GM19397 (cell line): ENCODE data around the gene CTDSPL.

Source experiments
- ATAC-seq: cut with Tn5 transposase; IDR thresholded peaks from one replicate; pipeline ENCODE4 v1.9.1; 2021; ENCODE audit warnings: mild to moderate bottlenecking, moderate library complexity; ENCODE audit not compliant: unreplicated experiment

The CTDSPL gene

GRCh38 chr3:37853691-37854413 lies 7.8 kb upstream of the CTDSPL start:
- no peak for ATAC-seq

DNA sequence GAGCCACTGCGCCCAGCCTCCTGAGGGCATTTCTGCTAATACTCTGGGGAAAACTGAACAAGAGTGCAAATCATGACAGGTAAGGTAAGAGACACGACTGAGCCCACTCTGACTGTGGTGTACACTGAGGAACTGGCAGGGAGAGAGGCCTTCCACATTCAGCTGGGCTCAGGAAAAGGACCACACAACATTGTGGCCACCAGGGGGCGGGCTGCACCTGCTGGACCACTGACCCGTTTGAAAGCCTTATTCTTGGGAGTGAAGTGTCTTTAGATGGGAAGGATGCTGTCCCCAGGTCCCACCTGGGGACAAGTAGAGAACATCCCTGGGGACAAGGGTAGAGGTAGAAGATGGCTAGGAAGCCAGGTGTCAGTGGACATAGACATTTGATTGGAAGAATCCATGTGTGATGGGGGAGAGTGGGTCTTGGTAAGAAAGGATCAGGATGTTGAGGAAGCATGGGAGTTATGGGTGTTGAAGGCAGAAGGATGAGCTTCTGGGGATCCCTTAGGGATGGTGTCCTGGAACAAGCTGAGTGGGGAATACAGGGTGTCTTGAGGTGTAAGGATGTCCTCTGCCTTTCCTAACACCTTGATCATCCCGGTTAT lies 6.2 kb upstream of the CTDSPL start:
- ATAC-seq, result no peak

DNA sequence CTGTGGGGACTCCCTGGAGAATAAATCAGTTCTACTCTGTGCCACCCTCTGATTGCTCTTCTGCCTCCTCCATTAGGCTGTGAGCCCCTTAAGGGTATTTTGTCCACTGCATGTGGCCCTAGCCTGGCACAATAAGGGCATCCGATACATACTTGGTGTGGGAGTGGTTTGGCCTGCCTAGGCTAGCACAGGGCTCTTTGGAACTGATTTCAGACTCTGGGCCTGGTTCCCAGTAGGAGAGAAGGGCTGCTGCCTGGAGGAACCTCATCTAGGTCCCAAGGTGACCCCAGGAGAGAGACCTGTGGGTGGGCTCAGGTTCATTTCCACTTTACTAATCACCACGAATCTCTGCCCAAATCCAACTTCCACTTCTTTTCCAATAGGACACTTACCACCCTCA lies 5.3 kb upstream of the CTDSPL start:
- ATAC-seq, result no peak

DNA sequence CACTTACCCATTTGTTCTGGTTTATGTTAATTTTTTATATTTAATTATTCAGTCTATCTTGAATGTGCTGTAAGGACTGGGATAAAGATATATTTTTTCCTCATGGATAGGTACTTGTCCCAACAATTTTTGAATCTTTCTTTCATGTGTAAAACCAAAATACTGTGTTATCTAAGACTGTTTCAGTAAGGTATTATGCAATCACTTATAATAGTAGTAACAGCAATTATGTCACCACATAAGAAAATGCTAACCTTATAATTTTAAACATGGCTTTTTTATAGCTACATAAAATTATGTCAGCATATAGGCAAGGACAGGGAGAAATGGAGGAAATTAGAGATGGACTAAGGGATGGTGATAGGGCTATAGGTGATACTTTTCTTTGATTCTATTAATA lies 2.9 kb upstream of the CTDSPL start:
- no peak for ATAC-seq

DNA sequence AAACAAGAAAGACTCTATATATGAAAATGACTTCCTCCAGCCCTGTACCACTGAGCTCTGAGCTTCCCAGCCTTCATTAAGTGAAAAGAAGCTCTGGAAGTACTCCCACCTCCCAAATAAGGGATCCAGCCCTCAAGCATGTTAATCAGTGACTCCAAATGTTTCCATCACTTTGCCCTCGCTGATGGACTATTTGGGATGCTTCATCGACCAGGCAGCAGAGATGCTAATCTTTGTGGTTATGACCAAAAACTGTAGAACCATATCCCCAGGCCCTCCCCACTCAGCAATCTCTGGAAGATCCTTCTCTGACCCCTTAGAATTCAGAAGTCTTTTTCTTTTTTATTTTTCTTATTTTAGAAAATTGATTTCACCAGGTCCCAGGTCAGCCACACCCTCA lies 2.3 kb upstream of the CTDSPL start:
- ATAC-seq, result no peak

GRCh38 chr3:37859908-37860199 lies 1.8 kb upstream of the CTDSPL start:
- ATAC-seq, result no peak

DNA sequence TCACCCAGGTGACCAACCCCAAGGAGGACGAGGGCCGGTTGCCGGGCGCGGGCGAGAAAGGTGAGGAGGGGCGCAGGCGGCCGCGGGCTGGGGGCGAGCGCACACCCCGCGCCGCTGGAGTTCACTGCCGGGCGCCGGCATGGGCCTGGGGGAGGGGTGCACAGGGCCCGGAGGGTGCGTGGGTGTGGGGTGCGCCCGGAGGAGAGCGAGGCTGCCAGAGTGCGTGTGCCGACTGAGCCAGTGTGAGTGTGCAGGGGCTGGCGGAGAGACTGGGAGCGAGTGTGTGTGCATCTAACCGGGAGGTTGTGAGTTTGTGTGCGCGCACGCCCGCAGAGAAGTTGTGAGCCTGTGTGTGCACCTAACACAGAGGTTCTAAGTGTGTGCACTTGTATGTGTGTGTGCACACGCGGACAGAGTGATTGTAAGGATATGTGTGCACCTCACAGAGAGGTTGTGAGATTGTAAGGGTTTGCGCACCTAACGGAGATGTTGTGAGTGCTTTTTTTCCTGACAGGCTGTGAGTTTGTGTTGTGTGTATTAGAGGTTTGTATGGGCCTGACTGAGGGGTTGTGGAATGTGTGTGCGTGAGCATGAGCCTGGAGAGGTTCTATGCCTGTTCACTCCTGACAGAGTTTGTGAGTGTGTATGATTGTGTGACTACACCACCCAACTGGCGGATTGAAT lies 681 bp downstream of the CTDSPL start:
- no peak for ATAC-seq

DNA sequence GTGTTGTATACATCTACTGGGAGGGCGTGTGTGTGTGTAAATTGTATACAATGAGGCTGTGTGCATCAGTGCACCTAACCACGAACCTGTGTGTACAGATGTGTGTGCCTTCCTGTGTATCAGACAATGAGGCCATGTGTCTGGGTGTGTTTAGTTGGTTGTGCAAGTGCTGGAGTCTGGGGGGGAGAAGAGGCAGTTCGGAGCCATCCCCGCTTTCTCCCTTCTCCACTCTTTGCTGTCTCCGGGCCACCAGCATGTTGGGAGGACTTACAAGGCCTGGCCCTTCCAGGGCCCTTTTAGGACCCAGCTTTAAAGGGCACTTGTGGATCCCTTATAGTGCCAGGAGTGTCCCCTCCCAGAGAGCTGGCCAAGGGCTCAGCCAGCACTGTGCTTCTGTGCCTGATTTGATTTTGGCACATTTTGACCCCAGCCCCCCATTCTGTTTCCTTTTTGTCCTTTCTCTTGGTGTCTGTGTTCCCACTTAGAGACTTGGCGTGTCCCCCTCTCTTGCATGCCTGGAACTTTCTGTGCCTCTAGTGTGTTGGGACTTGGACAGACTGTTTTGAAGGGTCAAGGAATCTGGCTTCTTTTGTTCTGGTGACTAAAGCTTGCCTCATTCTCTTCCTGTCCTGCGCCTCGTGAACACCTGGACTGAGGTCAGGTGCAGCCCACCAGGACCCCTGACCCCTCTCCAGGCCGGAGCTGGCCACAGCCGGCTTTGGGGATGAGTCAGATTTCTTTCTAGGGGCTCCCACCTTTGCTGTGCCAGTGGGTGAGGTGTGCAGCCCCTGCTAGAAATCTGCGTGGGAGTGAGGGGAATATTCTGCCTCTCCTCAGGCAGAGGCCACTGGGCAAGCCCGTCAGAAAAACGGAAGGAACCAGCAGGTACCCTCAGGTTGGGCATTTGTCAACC lies 1.5 kb downstream of the CTDSPL start:
- ATAC-seq, result no peak

DNA sequence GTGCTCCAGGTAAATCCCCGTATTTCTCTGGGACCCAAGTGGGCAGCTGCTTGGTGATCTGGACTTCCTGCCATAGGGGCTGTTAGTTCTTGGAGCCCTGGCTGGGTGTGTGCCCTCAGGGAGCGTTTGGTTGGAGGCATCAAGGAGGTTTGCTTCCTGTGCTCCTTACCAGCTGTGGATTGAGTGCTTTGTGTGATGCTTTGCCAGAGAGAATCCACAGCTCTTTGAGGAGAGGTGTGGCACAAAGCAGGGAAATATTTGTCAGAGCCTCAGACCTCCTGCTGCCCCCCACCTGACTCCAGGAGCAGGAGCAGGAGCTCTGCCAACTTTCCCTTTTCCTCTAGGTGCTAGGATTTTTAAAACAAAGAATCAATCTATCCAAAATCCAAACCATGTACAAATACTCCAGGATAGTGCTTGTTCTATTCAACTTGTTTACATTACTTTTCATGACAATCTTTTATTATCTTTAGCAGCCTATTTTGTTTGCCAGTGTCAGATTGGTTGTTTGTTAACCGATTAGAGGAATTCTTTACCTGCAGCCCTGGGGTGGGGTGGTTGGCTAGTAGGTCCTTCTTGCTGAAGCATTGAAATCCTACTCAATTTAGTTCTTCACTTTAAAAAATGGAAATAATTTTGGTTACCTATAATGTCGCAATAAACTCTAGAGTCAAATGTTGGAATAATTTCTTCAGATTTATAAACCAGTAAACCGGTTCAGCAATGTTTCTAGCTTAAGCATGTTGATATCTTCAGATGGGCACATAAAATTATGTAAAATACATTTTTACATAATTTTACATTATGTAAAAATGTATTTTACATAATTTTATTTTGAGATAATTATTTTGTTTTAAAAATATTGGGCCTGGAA lies 2.5 kb downstream of the CTDSPL start:
- no peak for ATAC-seq

- ATAC-seq, result no peak
Observed at GRCh38 chr3:37864904-37865303, 3.2 kb downstream of the CTDSPL start.

DNA sequence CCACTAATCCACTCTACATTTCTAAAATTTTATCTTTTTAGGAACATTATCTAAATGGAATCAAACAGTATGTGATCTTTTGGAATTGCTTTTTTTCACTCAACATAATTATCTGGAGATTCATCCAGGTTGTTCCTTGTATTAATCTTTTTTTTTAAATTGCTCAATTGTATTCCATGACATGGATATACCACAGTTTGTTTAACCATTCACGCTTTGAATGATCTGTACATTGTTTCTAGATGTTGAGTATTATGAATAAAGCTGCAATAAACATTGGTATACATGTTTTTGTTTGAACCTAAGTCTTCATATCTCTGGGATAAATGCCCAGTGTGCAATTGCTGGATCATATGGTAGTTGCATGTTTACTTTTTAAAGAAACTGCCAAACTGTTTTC lies 5.5 kb downstream of the CTDSPL start:
- ATAC-seq, result no peak

DNA sequence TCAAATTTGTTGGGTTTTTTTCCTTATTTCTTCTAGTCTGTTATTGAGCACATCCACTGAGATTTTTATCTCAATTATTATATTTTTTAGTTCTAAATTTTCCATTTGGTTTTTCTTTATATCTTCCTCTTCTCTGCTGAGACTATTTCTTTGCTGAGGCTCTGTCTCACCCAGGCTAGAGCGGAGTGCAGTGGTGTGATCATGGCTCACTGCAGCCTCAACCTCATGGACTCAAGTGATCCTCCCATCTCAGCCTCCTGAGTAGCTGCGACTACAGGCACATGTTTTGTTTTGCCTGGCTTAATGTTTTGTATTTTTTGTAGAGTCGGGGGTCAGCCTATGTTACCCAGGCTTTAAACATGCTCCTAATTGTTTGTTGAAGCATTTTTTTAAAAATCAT lies 10.2 kb downstream of the CTDSPL start:
- ATAC-seq, result no peak

DNA sequence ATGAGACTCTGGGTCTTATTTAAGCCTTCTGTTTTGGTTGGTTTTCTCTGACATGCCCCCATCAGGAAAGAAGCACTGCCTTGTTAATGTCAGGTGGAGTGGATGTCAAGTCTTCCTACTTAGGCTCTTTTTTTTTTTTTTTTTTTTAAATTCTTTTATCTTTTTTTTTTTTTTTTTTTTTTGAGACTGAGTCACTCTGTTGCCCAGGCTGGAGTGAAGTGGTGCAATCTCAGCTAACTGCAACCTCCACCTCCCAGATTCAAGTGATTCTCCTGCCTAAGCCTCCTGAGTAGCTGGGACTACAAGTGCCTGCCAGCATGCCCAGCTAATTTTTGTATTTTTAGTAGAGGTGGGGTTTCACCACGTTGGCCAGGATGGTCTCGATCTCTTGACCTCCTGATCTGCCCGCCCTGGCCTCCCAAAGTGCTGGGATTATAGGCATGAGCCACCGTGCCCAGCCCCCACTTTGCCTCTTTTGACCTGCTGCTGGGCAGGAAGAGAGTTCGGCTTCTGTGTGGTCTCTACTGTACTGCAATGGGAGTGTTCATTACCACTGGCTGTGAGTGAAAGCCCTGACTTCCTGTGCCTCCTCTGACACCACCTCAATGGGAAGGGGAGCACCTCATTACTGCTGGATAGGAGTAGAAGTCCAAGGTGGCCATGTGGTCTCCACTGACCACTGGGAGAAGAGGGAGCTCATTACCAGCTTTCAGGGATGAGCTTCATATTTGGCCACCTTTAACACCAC lies 10.9 kb downstream of the CTDSPL start:
- ATAC-seq, result no peak

DNA sequence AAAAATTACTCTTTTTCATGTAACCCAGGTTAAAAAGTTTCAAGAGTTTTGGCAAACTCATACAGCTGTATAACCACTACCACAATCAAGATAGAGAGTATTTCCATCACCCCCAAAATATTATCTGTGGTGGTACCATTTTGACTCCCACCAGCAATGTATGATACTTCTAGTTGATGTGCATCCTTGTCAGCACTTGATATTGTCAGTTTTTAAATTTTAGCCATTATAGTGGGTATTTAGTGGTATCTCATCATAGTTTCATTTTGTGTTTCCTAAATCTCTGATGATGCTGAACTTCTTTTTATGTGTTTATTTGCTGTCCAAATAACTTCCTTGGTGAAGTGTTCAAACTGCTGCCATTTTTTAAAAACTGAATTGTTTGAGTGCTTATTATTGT lies 14.6 kb downstream of the CTDSPL start:
- no peak for ATAC-seq

DNA sequence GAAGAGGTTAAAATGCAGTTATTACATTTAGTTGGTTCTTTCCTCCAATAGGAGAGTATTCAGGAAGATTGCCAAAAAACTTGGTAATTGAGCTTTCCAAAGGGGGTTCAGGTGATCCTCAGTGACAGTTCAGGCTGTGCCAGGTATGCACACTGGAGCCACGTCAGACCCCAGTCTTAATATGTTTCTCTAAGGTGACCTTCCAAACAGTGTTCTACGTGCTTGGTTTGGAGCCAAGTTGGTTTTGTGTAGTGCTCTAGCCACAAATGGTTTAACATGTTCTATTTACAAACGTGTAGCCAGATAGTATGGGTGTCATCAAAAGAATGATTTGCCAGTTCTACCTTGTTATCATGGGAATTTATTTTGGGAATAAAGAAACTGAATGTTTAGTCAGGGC lies 21.0 kb downstream of the CTDSPL start:
- ATAC-seq, result no peak

- no peak for ATAC-seq
Observed at GRCh38 chr3:37885814-37886213, 24.1 kb downstream of the CTDSPL start.

- ATAC-seq, result no peak
Observed at GRCh38 chr3:37886395-37886794, 24.7 kb downstream of the CTDSPL start.

GRCh38 chr3:37887062-37887461 lies 25.4 kb downstream of the CTDSPL start:
- no peak for ATAC-seq

GRCh38 chr3:37887824-37888223 lies 26.1 kb downstream of the CTDSPL start:
- no peak for ATAC-seq

DNA sequence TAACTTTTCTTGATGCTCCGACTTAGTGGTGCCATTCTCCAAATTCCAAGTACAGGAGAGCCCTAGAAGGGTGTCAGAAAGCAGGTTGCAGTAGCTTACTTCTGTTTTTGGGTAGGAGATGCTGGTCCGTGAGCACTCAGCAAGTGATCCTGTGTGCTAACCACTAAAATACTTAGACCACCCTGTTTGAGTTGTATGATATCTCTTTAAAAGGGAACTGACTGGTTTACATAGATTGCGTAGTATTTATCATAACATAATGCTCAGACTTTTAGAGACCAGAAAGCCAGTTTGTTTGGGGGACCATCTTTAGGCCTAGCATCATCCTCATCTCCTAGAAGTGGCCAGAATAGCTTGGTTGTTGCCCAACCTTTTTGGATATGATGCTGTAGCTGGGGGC lies 26.7 kb downstream of the CTDSPL start:
- ATAC-seq, result no peak
